Measurements from ENCODE around the gene PPRC1. TPM values are rescaled to one million over a fixed set of nuclear protein-coding genes. Genes with fewer than 3 reads are reported as not detected.

The PPRC1 gene
- total and polyA plus RNA-seq, 2 experiments from 2014 or later, result 43.2 to 67.5 TPM

DNA sequence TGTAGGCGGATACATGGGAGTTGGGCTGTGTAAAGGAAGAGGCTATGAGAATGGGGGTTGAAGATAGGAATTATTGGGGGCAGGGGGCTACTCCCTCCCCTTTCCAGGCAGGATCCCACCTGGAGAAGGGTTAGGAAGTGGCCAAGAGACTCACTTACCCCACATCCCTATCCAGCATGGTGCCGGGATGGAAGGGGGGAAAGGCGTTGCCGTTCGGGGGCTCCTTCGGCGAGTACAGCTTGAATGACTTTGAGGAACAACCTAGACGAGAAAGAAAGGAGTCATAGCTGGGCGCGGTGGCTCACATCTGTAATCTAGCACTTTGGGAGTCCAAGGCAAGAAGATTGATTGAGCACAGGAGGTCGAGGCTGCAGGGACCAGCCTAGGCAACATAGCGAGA, 21.6 kb upstream of the PPRC1 start (continued):
- TF ChIP-seq, protein P1, sequence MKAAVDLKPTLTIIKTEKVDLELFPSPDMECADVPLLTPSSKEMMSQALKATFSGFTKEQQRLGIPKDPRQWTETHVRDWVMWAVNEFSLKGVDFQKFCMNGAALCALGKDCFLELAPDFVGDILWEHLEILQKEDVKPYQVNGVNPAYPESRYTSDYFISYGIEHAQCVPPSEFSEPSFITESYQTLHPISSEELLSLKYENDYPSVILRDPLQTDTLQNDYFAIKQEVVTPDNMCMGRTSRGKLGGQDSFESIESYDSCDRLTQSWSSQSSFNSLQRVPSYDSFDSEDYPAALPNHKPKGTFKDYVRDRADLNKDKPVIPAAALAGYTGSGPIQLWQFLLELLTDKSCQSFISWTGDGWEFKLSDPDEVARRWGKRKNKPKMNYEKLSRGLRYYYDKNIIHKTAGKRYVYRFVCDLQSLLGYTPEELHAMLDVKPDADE (IDR thresholded peaks at IDR 0.05), result no peak
- TF ChIP-seq STAT1 (IDR thresholded peaks at IDR 0.05; ENCODE audit: unreplicated experiment) (no peak), NANOG (IDR thresholded peaks at IDR 0.05; ENCODE audit: borderline replicate concordance) (no peak), ZNF331 (CRISPR knock-in tag; IDR thresholded peaks at IDR 0.05; ENCODE audit: low read depth) (no peak), ZNF114 (CRISPR knock-in tag; IDR thresholded peaks at IDR 0.05) (no peak)

DNA sequence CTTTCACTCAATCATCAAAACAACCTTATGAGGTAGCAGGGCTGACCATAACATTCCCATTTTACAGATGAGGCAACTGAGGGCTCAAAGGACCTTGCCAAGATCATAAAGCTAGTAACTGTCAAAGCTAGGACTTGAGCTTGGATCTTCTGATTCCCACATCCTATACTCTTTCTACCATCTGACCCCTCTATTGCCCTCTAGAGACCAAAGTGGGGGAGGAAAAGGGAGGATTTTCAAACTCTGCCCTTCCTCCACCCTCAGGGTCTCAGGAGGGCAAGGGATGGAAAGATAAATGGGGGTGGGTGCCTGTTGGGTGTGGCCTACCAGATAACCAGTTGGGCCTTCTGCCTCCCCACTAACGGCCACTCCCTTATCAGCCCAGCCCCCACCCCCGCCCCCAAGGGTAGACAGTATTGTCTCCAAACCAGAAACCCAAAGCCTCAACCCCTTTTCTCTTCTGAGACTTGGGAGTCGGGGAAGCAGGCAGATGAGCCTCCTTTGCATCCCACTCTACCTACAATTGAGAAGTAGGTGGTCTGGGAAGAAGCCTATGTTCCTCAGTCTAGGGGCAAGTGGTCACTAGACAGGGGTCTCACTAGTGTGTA, 20.5 kb upstream of the PPRC1 start:
- peaks cover 11% of the 10 kb centered on the region for H3K27me3 Mint-ChIP-seq (ENCODE audit: insufficient read depth, low read depth, poor library complexity)

More for the DNA sequence above, 20.5 kb upstream of the PPRC1 start:
- 0 out of 2 replicates have a peak overlapping the region, but pooled peaks have one; percentile 39 for H3K27ac ChIP-seq (ENCODE audit: low read depth)
- Mint-ChIP-seq H3K4me1 (peaks cover 47% of the 10 kb centered on the region), H3K9me3 (no peaks in the 10 kb centered on the region; the same call in 1 of the 3 replicates), H3K27ac (no peak overlapping the region; the same call in 1 of the 2 replicates), H3K36me3 (ENCODE audit: low read depth) (peaks cover 48% of the 10 kb centered on the region), H3K4me3 (peak overlapping the region; percentile 89; the same call in 2 of the 3 replicates)
- no peaks in the 10 kb centered on the region for H3K27me3 ChIP-seq (ENCODE audit: insufficient read depth)
- H3K4me2 ChIP-seq, result peak overlapping the region; percentile 97
- TF ChIP-seq, protein P2, sequence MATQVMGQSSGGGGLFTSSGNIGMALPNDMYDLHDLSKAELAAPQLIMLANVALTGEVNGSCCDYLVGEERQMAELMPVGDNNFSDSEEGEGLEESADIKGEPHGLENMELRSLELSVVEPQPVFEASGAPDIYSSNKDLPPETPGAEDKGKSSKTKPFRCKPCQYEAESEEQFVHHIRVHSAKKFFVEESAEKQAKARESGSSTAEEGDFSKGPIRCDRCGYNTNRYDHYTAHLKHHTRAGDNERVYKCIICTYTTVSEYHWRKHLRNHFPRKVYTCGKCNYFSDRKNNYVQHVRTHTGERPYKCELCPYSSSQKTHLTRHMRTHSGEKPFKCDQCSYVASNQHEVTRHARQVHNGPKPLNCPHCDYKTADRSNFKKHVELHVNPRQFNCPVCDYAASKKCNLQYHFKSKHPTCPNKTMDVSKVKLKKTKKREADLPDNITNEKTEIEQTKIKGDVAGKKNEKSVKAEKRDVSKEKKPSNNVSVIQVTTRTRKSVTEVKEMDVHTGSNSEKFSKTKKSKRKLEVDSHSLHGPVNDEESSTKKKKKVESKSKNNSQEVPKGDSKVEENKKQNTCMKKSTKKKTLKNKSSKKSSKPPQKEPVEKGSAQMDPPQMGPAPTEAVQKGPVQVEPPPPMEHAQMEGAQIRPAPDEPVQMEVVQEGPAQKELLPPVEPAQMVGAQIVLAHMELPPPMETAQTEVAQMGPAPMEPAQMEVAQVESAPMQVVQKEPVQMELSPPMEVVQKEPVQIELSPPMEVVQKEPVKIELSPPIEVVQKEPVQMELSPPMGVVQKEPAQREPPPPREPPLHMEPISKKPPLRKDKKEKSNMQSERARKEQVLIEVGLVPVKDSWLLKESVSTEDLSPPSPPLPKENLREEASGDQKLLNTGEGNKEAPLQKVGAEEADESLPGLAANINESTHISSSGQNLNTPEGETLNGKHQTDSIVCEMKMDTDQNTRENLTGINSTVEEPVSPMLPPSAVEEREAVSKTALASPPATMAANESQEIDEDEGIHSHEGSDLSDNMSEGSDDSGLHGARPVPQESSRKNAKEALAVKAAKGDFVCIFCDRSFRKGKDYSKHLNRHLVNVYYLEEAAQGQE (IDR thresholded peaks at IDR 0.05; ENCODE audit: unreplicated experiment), result no peak
- TF ChIP-seq EZH2 (IDR thresholded peaks at IDR 0.05; ENCODE audit: low read depth, unreplicated experiment), result no peak
- TF ChIP-seq, protein P3, sequence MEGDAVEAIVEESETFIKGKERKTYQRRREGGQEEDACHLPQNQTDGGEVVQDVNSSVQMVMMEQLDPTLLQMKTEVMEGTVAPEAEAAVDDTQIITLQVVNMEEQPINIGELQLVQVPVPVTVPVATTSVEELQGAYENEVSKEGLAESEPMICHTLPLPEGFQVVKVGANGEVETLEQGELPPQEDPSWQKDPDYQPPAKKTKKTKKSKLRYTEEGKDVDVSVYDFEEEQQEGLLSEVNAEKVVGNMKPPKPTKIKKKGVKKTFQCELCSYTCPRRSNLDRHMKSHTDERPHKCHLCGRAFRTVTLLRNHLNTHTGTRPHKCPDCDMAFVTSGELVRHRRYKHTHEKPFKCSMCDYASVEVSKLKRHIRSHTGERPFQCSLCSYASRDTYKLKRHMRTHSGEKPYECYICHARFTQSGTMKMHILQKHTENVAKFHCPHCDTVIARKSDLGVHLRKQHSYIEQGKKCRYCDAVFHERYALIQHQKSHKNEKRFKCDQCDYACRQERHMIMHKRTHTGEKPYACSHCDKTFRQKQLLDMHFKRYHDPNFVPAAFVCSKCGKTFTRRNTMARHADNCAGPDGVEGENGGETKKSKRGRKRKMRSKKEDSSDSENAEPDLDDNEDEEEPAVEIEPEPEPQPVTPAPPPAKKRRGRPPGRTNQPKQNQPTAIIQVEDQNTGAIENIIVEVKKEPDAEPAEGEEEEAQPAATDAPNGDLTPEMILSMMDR (conservative IDR thresholded peaks at IDR 0.05; ENCODE audit: low read depth in 2 of 2), result peak; percentile 58 to 65
- no peak for TF ChIP-seq CREB1 (CRISPR knock-in tag; IDR thresholded peaks at IDR 0.05; ENCODE audit: low read depth)
- TF ChIP-seq, protein P4, sequence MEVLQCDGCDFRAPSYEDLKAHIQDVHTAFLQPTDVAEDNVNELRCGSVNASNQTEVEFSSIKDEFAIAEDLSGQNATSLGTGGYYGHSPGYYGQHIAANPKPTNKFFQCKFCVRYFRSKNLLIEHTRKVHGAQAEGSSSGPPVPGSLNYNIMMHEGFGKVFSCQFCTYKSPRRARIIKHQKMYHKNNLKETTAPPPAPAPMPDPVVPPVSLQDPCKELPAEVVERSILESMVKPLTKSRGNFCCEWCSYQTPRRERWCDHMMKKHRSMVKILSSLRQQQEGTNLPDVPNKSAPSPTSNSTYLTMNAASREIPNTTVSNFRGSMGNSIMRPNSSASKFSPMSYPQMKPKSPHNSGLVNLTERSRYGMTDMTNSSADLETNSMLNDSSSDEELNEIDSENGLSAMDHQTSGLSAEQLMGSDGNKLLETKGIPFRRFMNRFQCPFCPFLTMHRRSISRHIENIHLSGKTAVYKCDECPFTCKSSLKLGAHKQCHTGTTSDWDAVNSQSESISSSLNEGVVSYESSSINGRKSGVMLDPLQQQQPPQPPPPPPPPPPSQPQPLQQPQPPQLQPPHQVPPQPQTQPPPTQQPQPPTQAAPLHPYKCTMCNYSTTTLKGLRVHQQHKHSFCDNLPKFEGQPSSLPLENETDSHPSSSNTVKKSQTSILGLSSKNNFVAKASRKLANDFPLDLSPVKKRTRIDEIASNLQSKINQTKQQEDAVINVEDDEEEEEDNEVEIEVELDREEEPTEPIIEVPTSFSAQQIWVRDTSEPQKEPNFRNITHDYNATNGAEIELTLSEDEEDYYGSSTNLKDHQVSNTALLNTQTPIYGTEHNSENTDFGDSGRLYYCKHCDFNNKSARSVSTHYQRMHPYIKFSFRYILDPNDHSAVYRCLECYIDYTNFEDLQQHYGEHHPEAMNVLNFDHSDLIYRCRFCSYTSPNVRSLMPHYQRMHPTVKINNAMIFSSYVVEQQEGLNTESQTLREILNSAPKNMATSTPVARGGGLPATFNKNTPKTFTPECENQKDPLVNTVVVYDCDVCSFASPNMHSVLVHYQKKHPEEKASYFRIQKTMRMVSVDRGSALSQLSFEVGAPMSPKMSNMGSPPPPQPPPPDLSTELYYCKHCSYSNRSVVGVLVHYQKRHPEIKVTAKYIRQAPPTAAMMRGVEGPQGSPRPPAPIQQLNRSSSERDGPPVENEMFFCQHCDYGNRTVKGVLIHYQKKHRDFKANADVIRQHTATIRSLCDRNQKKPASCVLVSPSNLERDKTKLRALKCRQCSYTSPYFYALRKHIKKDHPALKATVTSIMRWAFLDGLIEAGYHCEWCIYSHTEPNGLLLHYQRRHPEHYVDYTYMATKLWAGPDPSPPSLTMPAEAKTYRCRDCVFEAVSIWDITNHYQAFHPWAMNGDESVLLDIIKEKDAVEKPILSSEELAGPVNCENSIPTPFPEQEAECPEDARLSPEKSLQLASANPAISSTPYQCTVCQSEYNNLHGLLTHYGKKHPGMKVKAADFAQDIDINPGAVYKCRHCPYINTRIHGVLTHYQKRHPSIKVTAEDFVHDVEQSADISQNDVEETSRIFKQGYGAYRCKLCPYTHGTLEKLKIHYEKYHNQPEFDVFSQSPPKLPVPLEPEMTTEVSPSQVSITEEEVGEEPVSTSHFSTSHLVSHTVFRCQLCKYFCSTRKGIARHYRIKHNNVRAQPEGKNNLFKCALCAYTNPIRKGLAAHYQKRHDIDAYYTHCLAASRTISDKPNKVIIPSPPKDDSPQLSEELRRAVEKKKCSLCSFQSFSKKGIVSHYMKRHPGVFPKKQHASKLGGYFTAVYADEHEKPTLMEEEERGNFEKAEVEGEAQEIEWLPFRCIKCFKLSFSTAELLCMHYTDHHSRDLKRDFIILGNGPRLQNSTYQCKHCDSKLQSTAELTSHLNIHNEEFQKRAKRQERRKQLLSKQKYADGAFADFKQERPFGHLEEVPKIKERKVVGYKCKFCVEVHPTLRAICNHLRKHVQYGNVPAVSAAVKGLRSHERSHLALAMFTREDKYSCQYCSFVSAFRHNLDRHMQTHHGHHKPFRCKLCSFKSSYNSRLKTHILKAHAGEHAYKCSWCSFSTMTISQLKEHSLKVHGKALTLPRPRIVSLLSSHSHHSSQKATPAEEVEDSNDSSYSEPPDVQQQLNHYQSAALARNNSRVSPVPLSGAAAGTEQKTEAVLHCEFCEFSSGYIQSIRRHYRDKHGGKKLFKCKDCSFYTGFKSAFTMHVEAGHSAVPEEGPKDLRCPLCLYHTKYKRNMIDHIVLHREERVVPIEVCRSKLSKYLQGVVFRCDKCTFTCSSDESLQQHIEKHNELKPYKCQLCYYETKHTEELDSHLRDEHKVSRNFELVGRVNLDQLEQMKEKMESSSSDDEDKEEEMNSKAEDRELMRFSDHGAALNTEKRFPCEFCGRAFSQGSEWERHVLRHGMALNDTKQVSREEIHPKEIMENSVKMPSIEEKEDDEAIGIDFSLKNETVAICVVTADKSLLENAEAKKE (CRISPR knock-in tag; IDR thresholded peaks at IDR 0.05), result no peak
- peaks cover 38% of the 10 kb centered on the region for H3K4me1 ChIP-seq (ENCODE audit: insufficient read depth)
- peaks cover 30% of the 10 kb centered on the region for H3K36me3 ChIP-seq (ENCODE audit: insufficient read depth)
- no peaks in the 10 kb centered on the region for H3K9me2 ChIP-seq (ENCODE audit: insufficient read depth)
- H3F3A ChIP-seq (replicated peaks; ENCODE audit: low read depth), result peaks cover 25% of the 10 kb centered on the region; the same call in 1 of the 2 replicates
- no peak overlapping the region for H2AFZ ChIP-seq
- H3K4me3 ChIP-seq, result peak overlapping the region; percentile 95
- peak; percentile 77 for DNase-seq (ENCODE audit: low spot score)
- H3K79me2 ChIP-seq (replicated peaks; ENCODE audit: insufficient read depth), result peaks cover 60% of the 10 kb centered on the region
- peak; percentile 14 for ATAC-seq
- peaks cover 39% of the 10 kb centered on the region for H4K20me1 ChIP-seq (replicated peaks; ENCODE audit: insufficient read depth)
